Uterus (tissue), 4 donors: Measurements from ENCODE around the gene C10orf90. TPM values are rescaled to one million over a fixed set of nuclear protein-coding genes. Genes with fewer than 3 reads are reported as not detected.

Source experiments
- DNase-seq, 2 donors: peaks; one replicate each; pipeline ENCODE4 v3.0.0-alpha.2; 2019 to 2020
- H3K27ac ChIP-seq, 2 donors: fragments of 200-600 bp; sonication (generic); 1 replicate in 1 of 2; 2 replicates in 1 of 2; pipeline ENCODE4 v1.5.1; 2016 to 2018
- H3K27me3 ChIP-seq, 2 donors: fragments of 200-600 bp; sonication (generic); one replicate each; pipeline ENCODE4 v1.5.1; 2018 to 2019; ENCODE audit warnings: control low read depth in 1 of 2
- H3K36me3 ChIP-seq, 2 donors: fragments of 200-600 bp; sonication (generic); one replicate each; pipeline ENCODE4 v1.5.1; 2019; ENCODE audit warnings: control low read depth in 1 of 2
- H3K4me1 ChIP-seq, 2 donors: fragments of 200-600 bp; sonication (generic); one replicate each; pipeline ENCODE4 v1.5.1; 2018 to 2019; ENCODE audit warnings: control low read depth in 1 of 2
- H3K4me3 ChIP-seq, 2 donors: fragments of 200-600 bp; sonication (generic); 1 replicate in 1 of 2; 2 replicates in 1 of 2; pipeline ENCODE4 v1.5.1; 2018 to 2019; ENCODE audit warnings: mild to moderate bottlenecking in 1 of 2
- H3K9me3 ChIP-seq, 2 donors: fragments of 200-600 bp; sonication (generic); one replicate each; pipeline ENCODE4 v1.5.1; 2019; ENCODE audit warnings: control low read depth in 1 of 2
- POLR2A ChIP-seq, 2 donors: fragments of 450-650 bp; IDR thresholded peaks; one replicate each; pipeline ENCODE4 v1.6.1; 2016; ENCODE audit warnings: antibody characterized with exemption in 2 of 2, mild to moderate bottlenecking in 1 of 2, moderate library complexity in 1 of 2
- intact Hi-C: fragments of 100-400 bp; cut with DNase I; formaldehyde crosslinking; loops from one replicate; pipeline ENCODE4 v1.15.1; 2023; ENCODE audit warnings: low total_unique reads
- total RNA-seq, 4 donors: library from RNA; depleted of rRNA in 3 of 4; stranded (reverse); fragments of >200 nt in 3 of 4; gene quantifications; one replicate each; pipeline versions ENCODE4 v1.1.0 to v1.2.4, GENCODE V29; 2014 to 2023
- TF ChIP-seq, protein P1 (sequence below), 4 experiments: fragments of 200-600 bp in 2 of 4; fragments of 450-650 bp in 2 of 4; sonication (generic) in 2 of 4; IDR thresholded peaks; one replicate each; pipeline ENCODE4 v1.5.1; 2016 to 2019; ENCODE audit warnings: antibody characterized with exemption in 4 of 4, mild to moderate bottlenecking in 2 of 4, moderate library complexity in 1 of 4
- donor health status: DM: yes; HTN: yes; CAD: no.

The C10orf90 gene
- total RNA-seq, 4 donors from 2014 or later, result 0.21 TPM; not detected in 3

DNA sequence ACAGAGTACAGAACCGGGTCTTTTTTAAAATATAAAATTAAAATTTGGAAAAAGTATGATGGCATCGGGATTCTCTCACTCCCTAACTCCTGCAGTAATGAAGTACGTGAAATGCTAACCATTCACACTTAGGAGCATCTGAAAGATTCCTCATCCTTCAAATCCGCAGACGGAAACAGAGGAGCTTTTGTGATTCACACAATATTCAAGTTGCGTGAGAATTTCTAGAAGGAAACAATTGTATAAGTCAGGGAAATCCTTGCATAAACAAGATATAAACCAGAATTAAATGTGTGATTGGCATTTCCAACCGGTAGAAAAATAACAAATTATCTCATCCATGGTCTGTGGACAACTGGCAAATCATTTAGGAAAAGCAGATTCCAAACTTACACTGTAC is 179.0 kb downstream of the C10orf90 start:
- TF ChIP-seq, protein P1, sequence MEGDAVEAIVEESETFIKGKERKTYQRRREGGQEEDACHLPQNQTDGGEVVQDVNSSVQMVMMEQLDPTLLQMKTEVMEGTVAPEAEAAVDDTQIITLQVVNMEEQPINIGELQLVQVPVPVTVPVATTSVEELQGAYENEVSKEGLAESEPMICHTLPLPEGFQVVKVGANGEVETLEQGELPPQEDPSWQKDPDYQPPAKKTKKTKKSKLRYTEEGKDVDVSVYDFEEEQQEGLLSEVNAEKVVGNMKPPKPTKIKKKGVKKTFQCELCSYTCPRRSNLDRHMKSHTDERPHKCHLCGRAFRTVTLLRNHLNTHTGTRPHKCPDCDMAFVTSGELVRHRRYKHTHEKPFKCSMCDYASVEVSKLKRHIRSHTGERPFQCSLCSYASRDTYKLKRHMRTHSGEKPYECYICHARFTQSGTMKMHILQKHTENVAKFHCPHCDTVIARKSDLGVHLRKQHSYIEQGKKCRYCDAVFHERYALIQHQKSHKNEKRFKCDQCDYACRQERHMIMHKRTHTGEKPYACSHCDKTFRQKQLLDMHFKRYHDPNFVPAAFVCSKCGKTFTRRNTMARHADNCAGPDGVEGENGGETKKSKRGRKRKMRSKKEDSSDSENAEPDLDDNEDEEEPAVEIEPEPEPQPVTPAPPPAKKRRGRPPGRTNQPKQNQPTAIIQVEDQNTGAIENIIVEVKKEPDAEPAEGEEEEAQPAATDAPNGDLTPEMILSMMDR (IDR thresholded peaks at IDR 0.05), result no peak
- TF ChIP-seq POLR2A (IDR thresholded peaks at IDR 0.05), result no peak
- no peak overlapping the region for H3K4me3 ChIP-seq
- H3K27me3 ChIP-seq, result no peaks in the 10 kb centered on the region
- intact Hi-C loops, result no loop called here
- H3K36me3 ChIP-seq, result no peaks in the 10 kb centered on the region
- peaks cover 0 to 8% of the 10 kb centered on the region in 2 donors for H3K9me3 ChIP-seq
- no peak overlapping the region for H3K27ac ChIP-seq
- H3K4me1 ChIP-seq, result no peaks in the 10 kb centered on the region
- DNase-seq, result no peak

DNA sequence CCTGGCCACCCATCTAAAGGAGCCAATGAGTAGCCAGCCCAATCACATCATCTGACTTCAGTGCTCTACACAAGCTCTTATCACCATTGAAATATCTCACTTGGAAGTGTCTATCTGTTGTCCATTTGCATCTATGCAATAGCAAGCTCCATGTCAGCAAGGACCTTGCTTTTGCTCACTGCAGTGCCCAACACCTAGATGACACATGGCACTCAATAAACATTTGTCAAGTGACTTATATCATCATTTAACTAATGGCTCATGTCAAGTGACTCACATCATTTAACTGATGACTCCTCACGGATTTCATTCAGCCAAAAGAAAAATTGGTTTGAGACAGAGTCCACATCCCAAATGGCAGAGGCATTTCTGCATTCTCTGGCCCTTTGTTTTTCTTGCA is 189.3 kb downstream of the C10orf90 start:
- H3K4me1 ChIP-seq, result no peaks in the 10 kb centered on the region
- H3K36me3 ChIP-seq, result no peaks in the 10 kb centered on the region
- no peaks in the 10 kb centered on the region for H3K9me3 ChIP-seq
- H3K4me3 ChIP-seq, result no peak overlapping the region
- H3K27me3 ChIP-seq, result no peaks in the 10 kb centered on the region
- TF ChIP-seq POLR2A (IDR thresholded peaks at IDR 0.05), result no peak
- TF ChIP-seq, protein P1 (IDR thresholded peaks at IDR 0.05), result no peak
- H3K27ac ChIP-seq, result no peak overlapping the region
- intact Hi-C loops, result no loop called here
- no peak for DNase-seq

DNA sequence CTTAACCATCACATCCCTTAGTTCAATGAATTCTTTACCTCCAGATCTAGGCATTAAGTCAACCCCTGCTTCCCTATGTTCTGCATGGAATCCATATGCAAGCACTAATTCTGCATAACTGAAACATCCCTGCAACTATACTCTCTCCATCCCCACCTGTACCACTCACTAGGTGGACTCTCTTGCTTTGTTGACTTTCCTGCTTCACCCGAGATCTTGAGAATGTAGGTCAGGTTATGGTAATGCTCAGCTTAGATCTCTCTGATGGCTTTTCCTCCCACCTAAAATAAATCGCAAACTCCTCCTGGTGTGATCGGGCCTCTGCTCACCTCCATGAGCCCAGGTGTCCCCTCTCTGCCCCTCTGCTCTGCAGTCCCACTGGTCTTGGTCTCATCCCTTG is 189.8 kb downstream of the C10orf90 start:
- H3K9me3 ChIP-seq, result no peaks in the 10 kb centered on the region
- no peak for DNase-seq
- TF ChIP-seq, protein P1 (IDR thresholded peaks at IDR 0.05), result no peak
- TF ChIP-seq POLR2A (IDR thresholded peaks at IDR 0.05), result no peak
- H3K27ac ChIP-seq, result no peak overlapping the region
- intact Hi-C loops, result no loop called here
- H3K36me3 ChIP-seq, result no peaks in the 10 kb centered on the region
- no peaks in the 10 kb centered on the region for H3K4me1 ChIP-seq
- no peak overlapping the region for H3K4me3 ChIP-seq
- H3K27me3 ChIP-seq, result no peaks in the 10 kb centered on the region

DNA sequence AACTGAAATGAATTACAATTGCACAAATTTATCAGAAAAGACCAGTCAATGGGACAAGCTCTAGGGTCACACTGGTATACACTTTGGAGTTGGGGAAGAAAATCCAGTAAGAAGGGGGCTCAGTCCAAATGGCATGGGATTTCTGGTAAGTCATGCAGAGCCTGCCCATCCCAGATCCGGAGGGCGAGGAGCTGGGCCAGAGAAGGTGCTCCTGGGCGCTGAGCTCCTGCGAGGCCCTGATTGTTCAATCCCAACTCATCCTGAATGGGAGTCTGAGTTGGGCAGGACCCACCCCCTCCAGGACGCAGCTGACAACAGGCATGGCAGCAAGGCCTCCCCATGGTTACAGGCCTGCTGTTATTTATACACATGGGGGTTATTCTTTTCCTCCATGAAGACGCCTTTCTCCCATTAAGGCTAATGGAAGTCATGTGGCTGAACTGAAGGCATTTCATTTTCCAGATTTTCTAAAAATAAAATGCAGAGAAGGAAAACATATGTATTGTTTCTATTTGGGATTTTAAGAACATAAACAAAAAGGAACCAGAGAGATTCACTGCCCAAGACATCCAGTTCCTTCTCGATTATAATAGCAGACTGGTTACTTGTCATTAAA is 191.1 kb downstream of the C10orf90 start:
- intact Hi-C loops, result no loop called here
- DNase-seq, result no peak
- no peak for TF ChIP-seq POLR2A (IDR thresholded peaks at IDR 0.05)
- TF ChIP-seq, protein P1 (IDR thresholded peaks at IDR 0.05), result no peak
- H3K9me3 ChIP-seq, result no peaks in the 10 kb centered on the region
- H3K36me3 ChIP-seq, result no peaks in the 10 kb centered on the region
- H3K4me1 ChIP-seq, result no peaks in the 10 kb centered on the region
- no peak overlapping the region for H3K4me3 ChIP-seq
- no peaks in the 10 kb centered on the region for H3K27me3 ChIP-seq
- H3K27ac ChIP-seq, result no peak overlapping the region

GRCh38 chr10:126478546-126478945 is 191.9 kb downstream of the C10orf90 start:
- TF ChIP-seq, protein P1 (IDR thresholded peaks at IDR 0.05), result no peak
- H3K27me3 ChIP-seq, result no peaks in the 10 kb centered on the region
- intact Hi-C loops, result no loop called here
- no peak for DNase-seq
- no peaks in the 10 kb centered on the region for H3K9me3 ChIP-seq
- H3K36me3 ChIP-seq, result no peaks in the 10 kb centered on the region
- H3K4me1 ChIP-seq, result no peaks in the 10 kb centered on the region
- H3K27ac ChIP-seq, result no peak overlapping the region
- no peak overlapping the region for H3K4me3 ChIP-seq
